ENCODE measurements around the gene GREM1.

Gene GREM1

DNA sequence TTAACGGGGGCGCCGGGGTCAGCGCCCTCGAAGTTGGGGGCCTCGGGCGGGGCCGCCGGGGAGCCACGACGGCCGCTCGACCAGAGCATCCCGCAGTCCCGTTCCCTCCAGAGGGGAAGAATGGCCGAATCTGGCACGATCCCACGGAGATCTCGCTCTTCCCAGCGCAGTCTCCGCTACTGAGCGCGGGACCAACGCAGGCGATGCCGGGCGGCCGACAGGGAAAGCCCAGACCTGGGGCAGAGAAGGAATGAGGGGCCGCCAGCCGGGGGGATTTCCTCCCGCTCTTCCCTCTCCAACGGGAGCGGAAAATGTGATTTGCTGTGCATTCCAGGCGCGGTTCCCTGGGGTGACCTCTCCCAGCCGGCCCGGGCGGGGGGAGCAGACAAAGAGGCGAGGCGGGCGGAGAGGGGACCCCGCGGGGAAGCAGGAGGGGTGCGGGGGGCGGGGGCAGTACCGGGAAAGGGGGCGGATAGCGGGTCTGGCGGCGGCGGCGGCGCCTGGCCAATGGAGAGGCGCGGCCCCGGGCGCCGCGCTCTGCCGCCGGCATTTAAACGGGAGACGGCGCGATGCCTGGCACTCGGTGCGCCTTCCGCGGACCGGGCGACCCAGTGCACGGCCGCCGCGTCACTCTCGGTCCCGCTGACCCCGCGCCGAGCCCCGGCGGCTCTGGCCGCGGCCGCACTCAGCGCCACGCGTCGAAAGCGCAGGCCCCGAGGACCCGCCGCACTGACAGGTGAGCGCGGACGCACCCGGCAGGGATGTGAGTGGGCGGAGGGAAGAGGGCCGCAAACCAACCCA is at the start of gene GREM1:
Gene GREM1 (plus strand): TSS at position 579 of the 801 bp plus-strand sequence. CDS start 12,687 bp downstream, outside the sequence.
- DNase-seq: no peak

- DNase-seq: no peak
Observed at GRCh38 chr15:32668942-32669341, 48.9 kb upstream of the GREM1 start.

GRCh38 chr15:32669896-32670611 is 47.8 kb upstream of the GREM1 start:
- no peak for DNase-seq

GRCh38 chr15:32670623-32671022 is 47.2 kb upstream of the GREM1 start:
- DNase-seq: no peak

DNA sequence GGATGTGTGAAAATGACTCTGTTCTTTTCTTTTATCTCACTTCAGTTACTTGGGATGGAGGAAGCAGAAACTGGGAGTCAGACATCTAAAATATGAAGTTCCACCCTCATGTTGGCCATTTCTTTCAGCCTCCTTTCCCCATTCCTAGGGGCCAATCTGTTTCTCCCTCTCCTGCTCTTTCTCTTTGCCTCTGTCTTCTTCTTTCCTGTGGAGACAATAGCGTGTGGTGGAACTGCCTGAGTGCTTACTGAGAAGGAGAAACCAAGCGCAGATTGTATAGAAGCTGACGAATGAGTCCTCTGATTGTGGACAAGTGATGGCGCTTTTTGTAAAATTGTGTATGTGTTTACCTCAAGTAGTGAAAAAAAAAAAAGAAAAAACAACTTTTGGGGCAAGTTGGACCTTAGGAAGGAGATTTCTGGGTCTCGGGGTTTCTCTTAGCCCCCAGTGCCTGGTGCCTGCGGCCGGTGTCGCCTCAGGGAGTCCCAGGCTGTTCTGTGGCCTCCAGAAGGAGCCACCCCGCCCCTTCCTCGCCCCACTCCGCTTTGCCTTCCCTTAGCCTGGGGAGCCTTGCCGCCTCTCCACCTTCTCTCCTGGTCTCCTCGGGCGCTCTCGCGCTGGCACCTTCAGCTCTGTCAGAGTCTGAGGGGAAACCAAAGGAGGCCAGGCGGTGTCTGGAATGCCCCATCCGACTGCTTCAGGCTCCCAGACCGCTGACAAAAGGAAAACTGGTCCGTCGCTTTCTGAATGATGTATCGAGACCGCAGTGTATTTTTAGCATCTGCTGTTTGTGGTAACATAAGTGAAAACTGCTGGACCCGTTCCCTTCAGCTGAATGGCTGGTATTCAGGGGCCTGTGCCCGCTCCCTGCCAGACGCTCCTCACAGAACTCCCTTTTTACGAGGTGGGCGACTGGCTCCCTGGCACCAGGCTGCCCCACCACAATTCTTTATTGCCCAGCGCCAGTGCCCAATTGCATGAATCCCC is 46.2 kb upstream of the GREM1 start:
- DNase-seq: no peak

DNA sequence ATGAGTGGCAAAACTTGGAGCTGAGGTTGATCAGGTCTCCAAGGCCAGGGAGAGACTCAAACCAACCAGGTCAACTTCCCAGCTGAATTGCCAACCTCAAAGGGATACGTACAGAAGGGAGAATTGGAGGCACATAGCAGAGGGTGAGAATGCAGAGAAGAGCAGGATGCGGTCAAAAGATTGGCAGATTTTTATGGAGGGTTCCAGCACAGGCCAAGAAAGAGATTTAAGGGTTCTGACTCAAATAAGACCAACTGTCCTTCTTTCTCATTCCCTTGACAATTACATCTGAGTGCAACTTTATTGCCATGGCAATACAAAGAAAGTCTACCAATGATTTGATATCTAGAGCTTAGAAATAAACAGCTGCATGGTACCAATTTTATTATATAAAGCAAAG is 43.1 kb upstream of the GREM1 start:
- no peak for DNase-seq

DNA sequence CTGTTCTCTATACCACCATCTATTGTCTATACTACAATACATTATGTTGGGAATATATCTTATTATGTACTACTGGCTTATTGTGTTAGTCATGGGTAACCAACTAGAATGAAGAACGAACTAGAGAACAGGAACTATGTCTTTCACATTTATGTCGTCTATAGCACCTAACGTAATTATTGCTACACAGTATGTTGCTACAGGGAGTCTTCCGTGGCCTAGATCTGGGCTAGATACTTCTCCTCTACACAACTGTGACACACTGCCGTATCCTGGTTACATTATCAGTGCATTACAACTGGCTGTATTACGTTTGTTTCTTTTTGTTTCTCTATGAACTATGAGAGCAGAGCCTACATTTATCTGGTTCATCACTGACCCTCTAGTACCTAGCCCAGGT is 42.3 kb upstream of the GREM1 start:
- no peak for DNase-seq

- no peak for DNase-seq
Observed at GRCh38 chr15:32676169-32676568, 41.6 kb upstream of the GREM1 start.

DNA sequence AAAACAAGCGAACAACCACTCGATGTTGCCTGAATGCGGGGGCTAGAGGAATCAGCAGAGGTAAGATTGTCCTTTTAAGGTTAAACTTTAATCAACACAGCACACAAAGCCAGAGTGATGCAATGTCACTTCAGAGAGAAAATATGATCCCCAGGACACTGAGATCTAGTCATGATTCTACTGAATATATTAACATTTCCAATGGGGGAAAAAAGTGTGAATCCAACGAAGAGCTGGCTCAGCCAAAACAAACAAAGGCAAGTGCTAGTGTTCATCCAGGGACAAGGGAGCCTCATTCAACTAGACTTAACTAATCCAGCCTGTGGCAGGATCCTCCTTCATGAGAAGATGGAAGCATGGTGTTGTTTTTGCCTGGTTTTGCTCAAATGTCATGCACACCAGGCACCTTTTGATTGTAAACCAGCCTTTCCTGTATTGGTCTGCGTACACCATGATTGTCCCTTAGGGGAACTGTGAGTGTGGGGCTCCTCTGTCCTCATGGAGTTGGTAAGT is 40.5 kb upstream of the GREM1 start:
- DNase-seq: no peak

GRCh38 chr15:32679298-32679690 is 38.5 kb upstream of the GREM1 start:
- no peak for DNase-seq

DNA sequence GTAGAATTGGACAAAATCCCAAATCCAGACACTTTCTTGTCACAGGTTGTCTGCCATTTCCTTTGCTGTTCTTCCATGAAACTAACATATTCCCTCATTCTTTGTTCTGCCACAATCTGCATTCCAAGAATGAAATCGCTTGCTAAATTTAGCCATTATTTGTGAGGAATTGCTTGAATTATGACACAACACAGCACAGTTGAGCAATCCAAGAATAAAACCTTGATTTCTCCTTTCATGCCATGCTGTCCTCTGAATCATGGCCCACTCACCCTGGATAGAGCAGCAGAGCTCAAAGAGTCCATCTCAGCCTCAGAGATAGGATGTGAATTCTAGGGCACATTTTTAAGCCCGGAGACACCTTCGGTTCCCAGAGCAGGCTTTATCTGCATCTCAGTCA is 35.2 kb upstream of the GREM1 start:
- no peak for DNase-seq

DNA sequence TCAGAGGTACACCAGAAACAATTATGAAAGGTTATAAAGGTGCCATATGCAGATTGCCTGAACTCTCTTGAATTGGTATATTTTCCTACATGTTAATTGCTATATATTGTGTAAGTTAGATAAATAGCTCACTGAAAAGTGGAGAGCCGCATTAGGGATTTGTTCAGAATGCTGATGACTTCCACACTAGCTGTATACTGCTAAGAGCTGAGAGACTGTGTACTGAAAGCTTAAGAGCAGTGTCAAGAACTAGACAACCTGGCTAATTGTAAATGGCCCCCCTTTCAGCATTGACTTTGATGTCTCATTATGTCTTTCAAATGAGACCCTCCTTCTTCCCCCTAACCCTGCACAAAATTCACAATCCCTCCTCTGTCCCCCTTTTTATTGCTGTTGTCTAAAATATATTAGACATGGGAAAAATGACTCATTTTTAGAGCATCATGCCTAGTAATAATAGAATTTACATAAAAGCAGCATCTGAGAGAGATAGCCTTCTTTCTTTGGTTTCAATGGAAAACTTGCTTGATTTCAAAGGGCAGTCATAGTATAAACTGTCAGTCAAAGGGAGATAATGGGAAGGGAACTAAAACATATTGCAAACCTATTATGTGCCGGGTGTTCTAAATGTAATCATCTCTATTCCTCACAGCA is 34.7 kb upstream of the GREM1 start:
- no peak for DNase-seq

- DNase-seq: no peak
Observed at GRCh38 chr15:32683906-32684584, 33.8 kb upstream of the GREM1 start.

DNA sequence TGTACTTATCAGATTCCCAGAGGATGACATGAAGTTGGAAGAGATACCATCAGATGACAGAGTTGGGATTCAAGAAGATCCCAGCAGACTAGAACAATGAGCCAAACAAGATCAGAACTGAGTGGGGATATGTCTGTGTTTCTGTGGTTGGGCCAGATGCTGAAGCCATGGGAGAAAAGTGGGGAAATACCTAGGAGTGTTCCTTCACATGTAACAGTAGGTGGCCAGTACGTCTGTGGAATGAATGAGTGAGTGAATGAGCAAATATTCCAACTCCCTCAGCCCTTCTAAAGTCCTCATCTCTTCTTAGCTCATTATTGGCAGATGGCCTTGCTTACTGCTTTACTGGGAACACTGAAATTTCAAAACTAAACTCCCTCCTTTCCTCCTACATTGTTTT is 32.2 kb upstream of the GREM1 start:
- DNase-seq: no peak

- no peak for DNase-seq
Observed at GRCh38 chr15:32687556-32687955, 30.2 kb upstream of the GREM1 start.

DNA sequence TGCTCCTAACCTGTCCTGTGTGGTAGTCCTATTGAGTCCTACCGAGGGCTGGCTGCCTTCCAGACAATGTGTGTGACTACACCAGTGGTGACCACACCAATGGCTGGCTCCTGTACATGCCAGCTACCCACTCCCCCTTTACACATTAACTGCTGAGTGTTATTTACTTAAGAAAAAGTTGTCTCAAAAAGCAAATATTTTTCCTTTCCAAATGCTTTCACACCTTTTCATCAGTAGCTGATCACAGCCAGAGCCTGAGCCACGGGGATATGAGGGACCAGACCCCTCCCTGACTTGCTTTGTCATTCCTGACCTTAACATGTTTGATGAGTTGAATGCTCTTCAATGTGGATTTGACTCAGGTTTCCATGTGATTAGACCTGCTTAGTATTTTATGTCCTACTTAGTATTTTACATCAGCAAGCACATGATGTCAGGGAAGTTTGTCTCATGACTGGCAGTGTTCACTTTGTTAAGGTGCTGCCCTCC is 29.6 kb upstream of the GREM1 start:
- DNase-seq: no peak

GRCh38 chr15:32690941-32691688 is 26.7 kb upstream of the GREM1 start:
- DNase-seq: no peak

GRCh38 chr15:32691689-32692038 is 26.1 kb upstream of the GREM1 start:
- no peak for DNase-seq

DNA sequence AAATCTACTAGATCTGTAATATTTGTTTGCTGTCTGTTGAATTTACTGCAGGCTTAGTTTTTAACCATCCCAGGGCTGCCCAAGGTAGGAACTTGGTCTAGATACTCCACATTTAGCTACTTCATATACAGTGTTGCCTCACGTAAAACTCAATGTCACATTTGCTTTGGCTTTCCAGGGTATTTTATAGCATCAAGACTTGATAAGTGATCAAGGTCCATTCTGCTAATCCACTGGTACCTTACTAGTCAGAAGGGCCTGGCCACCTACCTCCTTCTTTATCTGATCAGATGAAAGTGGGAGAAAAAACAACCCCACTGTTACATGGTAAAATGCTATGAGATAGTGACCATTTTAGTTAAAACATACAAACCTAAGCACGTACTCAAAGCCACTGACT is 25.5 kb upstream of the GREM1 start:
- no peak for DNase-seq

DNA sequence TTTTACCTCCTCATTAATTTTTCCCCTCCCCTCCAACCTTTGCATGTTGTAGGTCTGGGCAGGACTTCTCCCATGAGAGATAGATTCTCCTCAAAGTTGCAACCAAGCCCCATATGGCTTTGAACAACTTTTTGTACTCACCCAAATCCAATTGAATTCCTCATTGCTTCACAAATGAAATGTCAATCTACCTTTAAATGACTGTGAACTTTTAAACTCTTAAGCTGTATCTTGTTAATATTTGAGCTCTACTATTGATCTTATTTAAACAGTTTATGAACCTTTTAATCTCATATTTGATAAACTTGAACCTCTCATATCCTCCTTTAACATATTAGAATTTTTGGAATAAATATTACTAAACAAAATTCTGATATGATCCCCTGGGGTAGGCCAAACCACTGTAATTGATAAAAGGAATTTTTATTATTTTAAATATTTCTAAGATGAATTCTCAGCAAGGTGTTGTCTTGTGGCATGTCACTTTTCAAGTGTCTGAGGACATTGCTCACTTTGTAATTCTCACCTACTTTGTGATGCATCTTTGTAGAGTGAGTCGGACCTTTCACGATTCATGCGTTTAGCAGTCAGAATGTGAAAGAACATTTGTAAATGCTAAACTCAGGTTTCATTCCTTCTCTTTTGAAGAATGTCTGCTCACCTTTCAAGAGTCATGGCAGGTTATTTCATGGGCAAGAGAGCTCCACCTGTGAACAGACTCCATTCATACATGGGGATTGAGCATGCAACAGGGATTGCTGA is 23.4 kb upstream of the GREM1 start:
- DNase-seq: no peak

All from NCI-H1694 treated with DMSO at 0.1 percent for 48 hours (cell line).